ENCODE data around the gene AGPAT4.
"Not testable (repeated sequence)": the region's sequence is repeated elsewhere in the genome, so short reads cannot be mapped to it uniquely, and the experiment has no call there.

Gene AGPAT4

GRCh38 chr6:161138543-161139303, 135.1 kb downstream of the AGPAT4 start:
- DNase-seq (ENCODE audit: low read depth in 2 of 2): no peak

GRCh38 chr6:161137839-161138542, 135.9 kb downstream of the AGPAT4 start:
- DNase-seq (ENCODE audit: low read depth in 2 of 2): no peak

- DNase-seq (ENCODE audit: low read depth in 2 of 2): no peak
Observed at GRCh38 chr6:161137320-161137719, 136.5 kb downstream of the AGPAT4 start.

GRCh38 chr6:161136655-161137054, 137.2 kb downstream of the AGPAT4 start:
- no peak for DNase-seq (ENCODE audit: low read depth in 2 of 2)

- no peak for DNase-seq (ENCODE audit: low read depth in 2 of 2)
Observed at GRCh38 chr6:161135695-161136591, 137.9 kb downstream of the AGPAT4 start.

- no peak for DNase-seq (ENCODE audit: low read depth in 2 of 2)
Observed at GRCh38 chr6:161134550-161135298, 139.1 kb downstream of the AGPAT4 start.

- DNase-seq (ENCODE audit: low read depth in 2 of 2): no peak
Observed at GRCh38 chr6:161133963-161134362, 139.9 kb downstream of the AGPAT4 start.

- DNase-seq (ENCODE audit: low read depth in 2 of 2): no peak
Observed at GRCh38 chr6:161132384-161132783, 141.5 kb downstream of the AGPAT4 start.

- DNase-seq (ENCODE audit: low read depth in 2 of 2): no peak
Observed at GRCh38 chr6:161130967-161131766, 142.7 kb downstream of the AGPAT4 start.

GRCh38 chr6:161130541-161130940, 143.3 kb downstream of the AGPAT4 start:
- DNase-seq (ENCODE audit: low read depth in 2 of 2): no peak

GRCh38 chr6:161128680-161129196, 145.1 kb downstream of the AGPAT4 start:
- DNase-seq (ENCODE audit: low read depth in 2 of 2): no peak

GRCh38 chr6:161128230-161128629, 145.6 kb downstream of the AGPAT4 start:
- no peak for DNase-seq (ENCODE audit: low read depth in 2 of 2)

GRCh38 chr6:161127071-161127740, 146.7 kb downstream of the AGPAT4 start:
- DNase-seq (ENCODE audit: low read depth in 2 of 2): no peak

GRCh38 chr6:161125591-161125990, 148.3 kb downstream of the AGPAT4 start:
- DNase-seq (ENCODE audit: low read depth in 2 of 2): no peak

GRCh38 chr6:161123319-161123718, 150.5 kb downstream of the AGPAT4 start:
- DNase-seq (ENCODE audit: low read depth in 2 of 2): not testable (repeated sequence)

GRCh38 chr6:161117942-161118341, 155.9 kb downstream of the AGPAT4 start:
- no peak for DNase-seq (ENCODE audit: low read depth in 2 of 2)

- DNase-seq (ENCODE audit: low read depth in 2 of 2): no peak
Observed at GRCh38 chr6:161117308-161117707, 156.6 kb downstream of the AGPAT4 start.

- no peak for DNase-seq (ENCODE audit: low read depth in 2 of 2)
Observed at GRCh38 chr6:161116554-161116953, 157.3 kb downstream of the AGPAT4 start.

- DNase-seq (ENCODE audit: low read depth in 2 of 2): no peak
Observed at GRCh38 chr6:161115468-161115867, 158.4 kb downstream of the AGPAT4 start.

- no peak for DNase-seq (ENCODE audit: low read depth in 2 of 2)
Observed at GRCh38 chr6:161111261-161111660, 162.6 kb downstream of the AGPAT4 start.

Data from stimulated activated CD8-positive, alpha-beta memory T cell treated with anti-CD3 and anti-CD28 coated beads, Interleukin-15, amount 100 ng/mL, for 4 hours (primary cell).